ENCODE results near the gene TEAD4. TPM values are rescaled to one million over a fixed set of nuclear protein-coding genes. Genes with fewer than 3 reads are reported as not detected.

TEAD4 gene
- 10 to 100 TPM; 14.1 to 35.3 TPM for total RNA-seq
- long read RNA-seq, donor 1, partial matches to known transcripts = 6 of 11 reads
- long read RNA-seq, donor 1, other reads (novel, unspliced or antisense) = 2 of 11 reads
- long read RNA-seq, donor 2, transcript TEAD4-202 (13 exons, 1,690 nt) = major isoform, 6 of 81 reads
- long read RNA-seq, donor 2, partial matches to known transcripts = 53 of 81 reads
- long read RNA-seq, donor 2, other reads (novel, unspliced or antisense) = 20 of 81 reads

DNA sequence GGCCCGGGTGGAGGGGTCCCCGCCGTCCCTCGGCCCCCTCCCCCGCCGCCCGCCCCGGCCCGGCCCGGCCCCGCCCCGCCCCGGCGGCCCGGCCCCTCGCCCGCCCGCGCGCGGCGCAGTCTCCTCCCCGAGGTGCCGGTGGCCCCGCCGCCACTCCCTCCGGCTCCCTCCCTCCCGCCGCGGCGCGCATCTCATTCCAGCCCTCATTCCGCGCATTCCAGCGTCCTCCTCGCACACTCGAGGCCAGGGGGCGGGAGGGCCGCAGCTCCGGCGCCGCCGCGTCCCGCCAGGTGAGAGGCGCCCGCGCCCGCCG, at the start of gene TEAD4:
TEAD4 (plus strand) TSS at position 206 of the 313 bp plus-strand sequence.
- peak; percentile 91 for DNase-seq (ENCODE audit: low spot score)
- intact Hi-C loops (cut with DNase I) = no loop called here

DNA sequence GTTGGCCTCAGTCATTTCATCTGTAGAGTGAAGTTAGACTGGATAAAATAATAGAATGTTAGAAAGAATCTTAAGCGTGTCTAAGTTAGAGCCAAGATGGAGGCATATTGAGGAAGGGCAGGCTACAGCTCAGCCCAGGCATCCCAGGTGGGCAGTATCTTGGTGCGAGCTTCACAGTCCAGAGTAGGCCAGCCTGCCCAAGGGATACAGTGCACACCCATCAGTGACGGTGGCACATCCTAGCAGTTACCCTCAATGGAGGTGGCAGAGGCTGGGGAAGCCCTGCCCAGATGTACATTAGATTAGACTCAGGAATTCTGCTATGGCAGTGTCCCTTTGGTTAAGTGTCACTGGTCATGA, 47.0 kb upstream of the TEAD4 start:
- intact Hi-C loops (cut with DNase I) = no loop called here
- no peak for DNase-seq (ENCODE audit: low spot score)

DNA sequence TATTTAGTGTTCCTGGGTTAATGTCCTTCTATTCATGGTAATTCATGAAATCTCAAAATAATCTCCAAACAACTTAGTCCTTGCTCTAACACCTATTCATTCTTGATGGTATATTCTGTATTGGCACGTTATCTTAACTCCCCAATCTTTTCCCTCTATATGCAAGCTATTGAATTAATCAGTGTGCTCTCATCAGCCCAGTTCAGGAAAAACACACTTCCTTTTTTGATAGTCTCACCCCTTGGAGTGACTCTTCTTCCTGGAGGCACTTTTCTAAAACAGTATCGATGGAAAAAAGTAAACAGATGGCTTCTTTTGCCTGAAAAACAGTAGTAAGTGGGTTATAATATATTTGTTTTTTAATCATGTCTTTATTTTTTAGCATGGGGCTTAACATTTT, 39.9 kb upstream of the TEAD4 start:
- no peak for DNase-seq (ENCODE audit: low spot score)
- intact Hi-C loops (cut with DNase I) = no loop called here

DNA sequence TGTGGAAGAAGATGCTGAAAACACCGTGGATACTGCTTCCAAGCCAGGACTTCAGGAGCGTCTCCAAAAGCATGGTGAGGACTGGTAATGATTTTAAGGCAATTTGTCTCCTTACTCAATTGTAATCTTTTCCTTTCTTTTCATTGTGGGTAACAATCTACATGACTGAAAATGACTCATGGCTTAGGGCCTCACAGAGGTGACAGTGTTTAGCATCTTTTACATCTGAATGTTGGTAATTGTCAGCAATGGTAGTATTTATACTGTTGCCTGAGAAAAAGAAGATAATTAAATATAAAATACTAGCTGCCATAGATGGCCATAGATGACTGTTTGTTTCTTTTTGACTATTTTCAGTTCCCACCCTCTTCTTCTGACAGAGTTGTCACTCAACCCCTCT, 36.9 kb upstream of the TEAD4 start:
- DNase-seq (ENCODE audit: low spot score) = no peak
- intact Hi-C loops (cut with DNase I) = no loop called here

DNA sequence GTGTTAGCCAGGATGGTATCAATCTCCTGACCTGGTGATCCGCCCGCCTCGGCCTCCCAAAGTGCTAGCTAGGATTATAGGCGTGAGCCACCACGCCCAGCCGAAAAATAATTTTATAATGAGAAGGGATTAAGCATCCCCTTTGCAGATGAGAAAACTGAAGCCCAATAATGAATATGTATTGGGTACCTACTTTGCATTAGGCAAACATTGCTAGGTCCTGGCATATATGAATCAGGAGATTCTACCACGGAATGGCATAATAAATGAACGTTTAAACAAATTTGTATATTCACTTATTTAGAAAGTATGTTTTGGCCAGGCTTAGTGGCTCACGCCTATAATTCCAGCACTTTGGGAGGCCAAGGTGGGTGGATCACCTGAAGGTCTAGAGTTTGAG, 36.1 kb upstream of the TEAD4 start:
- intact Hi-C loops (cut with DNase I) = no loop called here
- no peak for DNase-seq (ENCODE audit: low spot score)

DNA sequence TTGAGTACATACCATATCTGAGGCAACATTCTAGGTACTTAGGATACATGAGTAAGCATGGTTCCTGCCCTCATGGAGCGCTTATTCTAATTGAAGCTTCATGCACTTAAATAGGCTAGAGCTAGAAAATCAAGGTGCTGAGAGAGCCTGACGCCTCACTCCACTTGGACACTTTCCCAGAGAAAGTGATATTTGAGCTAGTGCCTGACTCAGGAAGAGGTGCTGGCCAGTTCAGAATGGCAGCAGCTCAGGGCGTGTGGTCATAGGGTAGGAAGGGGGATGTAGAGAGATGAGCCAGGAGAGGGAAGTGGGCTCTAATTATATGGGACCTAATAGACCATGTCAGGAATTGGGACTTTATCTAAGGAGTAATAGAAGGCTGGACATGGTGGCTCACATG, 35.2 kb upstream of the TEAD4 start:
- DNase-seq (ENCODE audit: low spot score) = no peak
- intact Hi-C loops (cut with DNase I) = no loop called here

DNA sequence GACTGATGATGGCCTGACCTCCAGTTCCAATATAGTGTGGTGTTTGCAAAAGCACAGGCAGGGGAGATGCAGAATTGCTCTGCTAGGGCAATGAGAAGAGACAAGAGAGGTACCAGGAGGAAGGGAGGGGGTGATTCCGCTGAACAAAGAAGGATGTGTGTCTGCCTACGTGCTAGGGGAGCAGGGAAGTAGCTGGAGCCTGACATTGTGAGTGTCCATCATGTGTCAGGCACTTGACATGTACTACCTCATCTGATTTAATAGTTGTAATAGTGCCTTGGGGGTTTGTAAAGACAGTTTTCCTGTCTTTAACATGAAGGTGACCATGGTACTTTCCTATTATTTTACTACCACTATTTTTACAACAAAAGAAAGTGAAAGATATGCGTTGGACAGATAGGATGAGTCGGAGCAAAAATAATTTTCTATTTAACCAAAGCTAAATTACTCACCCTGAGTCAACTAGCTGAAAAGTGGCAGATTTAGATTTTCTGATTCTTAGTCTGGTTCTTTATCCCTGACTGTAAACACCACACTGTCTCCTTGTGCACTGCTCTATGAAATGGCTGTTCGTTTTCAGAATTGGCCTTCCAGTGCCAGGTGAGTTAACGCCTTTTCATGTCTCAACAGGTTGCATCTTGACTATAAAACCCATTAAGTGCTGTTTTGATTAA, 33.7 kb upstream of the TEAD4 start:
- intact Hi-C loops (cut with DNase I) = no loop called here
- no peak for DNase-seq (ENCODE audit: low spot score)

DNA sequence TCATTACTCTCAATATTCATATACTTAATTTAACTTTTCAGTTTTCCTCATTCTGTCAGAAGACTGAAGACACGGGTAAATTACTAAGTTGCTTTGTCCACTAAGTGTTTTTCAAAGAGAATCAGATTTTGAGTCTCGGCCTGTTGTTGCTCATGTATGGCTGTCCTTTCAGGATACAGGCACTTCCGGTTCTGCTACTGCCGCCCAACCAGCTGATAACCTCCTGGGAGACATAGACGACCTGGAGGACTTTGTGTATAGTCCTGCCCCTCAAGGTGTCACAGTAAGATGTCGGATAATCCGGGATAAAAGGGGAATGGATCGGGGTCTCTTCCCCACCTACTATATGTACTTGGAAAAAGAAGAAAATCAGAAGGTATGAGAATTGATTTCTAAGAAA, 28.3 kb upstream of the TEAD4 start:
- intact Hi-C loops (cut with DNase I) = no loop called here
- no peak for DNase-seq (ENCODE audit: low spot score)

DNA sequence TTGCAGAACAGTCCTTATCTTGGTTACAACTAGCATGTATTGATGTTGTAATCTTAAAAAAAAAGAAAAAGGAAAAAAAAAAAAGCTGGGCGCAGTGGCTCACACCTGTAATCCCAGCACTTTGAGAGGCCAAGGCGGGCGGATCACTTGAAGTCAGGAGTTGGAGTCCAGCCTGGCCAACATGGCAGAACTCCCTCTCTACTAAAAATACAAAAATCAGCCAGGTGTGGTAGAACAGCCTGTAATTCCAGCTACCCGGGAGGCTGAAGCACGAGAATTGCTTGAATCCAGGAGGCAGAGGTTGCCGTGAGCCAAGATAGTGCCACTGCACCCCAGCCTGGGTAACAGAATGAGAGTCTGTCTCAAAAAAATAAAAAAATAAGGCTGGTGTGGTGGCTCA, 25.6 kb upstream of the TEAD4 start:
- intact Hi-C loops (cut with DNase I) = no loop called here
- DNase-seq (ENCODE audit: low spot score) = no peak

DNA sequence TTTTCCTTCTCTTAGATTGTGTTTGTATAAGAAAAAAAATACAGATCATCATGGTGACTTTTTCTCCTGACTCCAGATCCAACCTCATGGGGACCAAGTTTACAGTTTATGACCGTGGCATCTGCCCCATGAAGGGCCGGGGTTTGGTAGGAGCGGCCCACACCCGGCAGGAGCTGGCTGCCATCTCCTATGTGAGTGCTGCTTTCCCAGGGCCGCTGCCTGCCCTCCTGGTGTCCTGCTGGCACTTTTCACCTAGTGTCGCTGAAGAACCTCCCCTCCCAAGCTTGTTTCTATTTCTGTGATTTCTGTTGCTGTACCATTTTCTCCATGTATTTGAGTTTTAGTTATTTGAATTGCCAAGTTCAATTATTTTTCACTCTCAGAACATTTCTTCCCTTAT, 24.8 kb upstream of the TEAD4 start:
- no peak for DNase-seq (ENCODE audit: low spot score)
- intact Hi-C loops (cut with DNase I) = no loop called here

DNA sequence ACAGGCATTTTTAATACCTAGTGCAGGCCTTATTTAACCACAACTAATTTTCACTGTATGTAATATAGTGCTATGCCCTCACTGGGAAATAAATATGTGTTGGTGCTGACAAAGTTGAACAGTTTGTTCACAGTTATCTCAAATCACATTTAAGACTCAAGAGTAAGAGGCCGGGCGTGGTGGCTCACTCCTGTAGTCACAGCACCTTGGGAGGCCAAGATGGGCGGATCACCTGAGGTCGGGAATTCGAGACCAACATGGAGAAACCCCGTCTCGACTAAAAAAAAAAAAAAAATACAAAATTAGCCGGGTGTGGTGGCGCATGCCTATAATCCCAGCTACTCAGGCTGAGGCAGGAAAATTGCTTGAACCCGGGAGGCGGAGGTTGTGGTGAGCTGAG, 22.9 kb upstream of the TEAD4 start:
- intact Hi-C loops (cut with DNase I) = no loop called here
- DNase-seq (ENCODE audit: low spot score) = peak; percentile 41

DNA sequence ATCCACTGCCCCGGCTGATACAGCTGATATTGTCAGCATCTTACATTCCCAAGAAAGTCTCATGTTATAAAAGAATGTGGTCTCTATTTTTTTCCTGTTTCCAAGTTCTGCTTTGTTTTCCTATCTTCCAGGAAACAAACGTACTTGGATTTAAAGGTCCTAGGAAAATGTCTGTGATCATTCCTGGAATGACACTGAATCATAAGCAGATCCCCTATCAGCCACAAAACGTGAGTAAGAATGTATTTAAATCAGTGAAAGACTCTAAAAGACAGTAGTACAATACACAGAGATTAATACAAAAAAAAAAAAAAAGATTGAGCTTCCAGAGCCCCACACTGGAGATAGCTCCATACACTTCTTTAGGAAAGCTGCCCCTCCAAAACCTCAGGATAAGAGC, 21.7 kb upstream of the TEAD4 start:
- no peak for DNase-seq (ENCODE audit: low spot score)

DNA sequence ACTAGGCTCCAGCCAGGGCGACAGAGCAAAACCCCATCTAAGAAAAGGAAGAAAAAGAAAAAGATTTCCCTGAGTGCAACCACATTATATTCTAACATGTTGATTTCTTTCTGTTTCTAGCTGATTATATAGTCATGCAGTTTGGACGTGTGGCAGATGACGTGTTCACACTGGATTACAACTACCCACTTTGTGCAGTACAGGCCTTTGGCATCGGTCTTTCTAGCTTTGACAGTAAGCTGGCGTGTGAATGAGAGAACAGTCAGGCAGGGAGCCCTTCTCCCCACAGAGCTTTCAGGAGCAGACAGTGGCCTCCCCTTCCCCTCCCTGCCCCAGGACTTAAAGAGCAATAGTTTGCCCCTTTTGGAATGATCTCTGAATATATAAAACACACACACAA, 20.0 kb upstream of the TEAD4 start:
- DNase-seq (ENCODE audit: low spot score) = peak; percentile 10
- intact Hi-C loops (cut with DNase I) = no loop called here

More for the DNA sequence above, 21.7 kb upstream of the TEAD4 start:
- intact Hi-C loops (cut with DNase I) = no loop called here

DNA sequence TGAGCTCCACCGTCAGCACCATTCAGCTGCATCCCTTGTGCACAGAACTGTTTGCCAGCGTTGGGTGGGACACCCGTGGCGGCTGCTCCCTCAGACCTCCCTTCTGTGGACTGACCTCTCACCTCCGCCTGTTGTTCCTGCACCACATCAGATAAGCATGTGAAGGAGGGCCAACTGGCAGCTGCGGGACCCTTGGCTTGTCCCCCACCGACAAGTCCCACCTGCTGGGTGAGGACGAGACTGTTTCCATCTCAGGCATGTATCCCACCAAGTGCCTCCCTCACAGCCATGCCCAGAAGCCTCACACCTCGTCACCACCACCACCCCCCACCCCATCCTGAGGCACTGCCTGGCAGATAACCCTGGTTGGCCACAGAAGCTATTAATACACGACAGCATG, 18.6 kb upstream of the TEAD4 start:
- intact Hi-C loops (cut with DNase I) = no loop called here
- DNase-seq (ENCODE audit: low spot score) = peak; percentile 56

DNA sequence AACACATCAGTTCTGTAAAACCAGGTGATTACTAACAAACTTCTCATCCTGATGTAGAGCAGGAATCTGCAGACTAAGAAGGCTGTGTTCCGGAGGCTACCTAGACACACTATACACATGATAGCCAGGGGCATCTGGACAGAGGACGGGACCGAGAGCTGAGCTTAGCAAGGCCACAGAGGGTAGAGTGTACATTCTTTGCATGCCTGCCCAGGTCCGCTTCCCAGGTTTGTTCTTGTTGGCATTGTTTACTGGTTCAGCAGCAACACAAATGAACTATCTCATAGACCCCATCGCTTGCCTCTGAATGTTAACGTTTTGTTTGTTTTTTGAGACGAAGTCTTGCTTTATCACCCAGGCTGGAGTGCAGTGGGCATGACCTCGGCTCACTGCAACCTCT, 17.7 kb upstream of the TEAD4 start:
- DNase-seq (ENCODE audit: low spot score) = peak; percentile 44

DNA sequence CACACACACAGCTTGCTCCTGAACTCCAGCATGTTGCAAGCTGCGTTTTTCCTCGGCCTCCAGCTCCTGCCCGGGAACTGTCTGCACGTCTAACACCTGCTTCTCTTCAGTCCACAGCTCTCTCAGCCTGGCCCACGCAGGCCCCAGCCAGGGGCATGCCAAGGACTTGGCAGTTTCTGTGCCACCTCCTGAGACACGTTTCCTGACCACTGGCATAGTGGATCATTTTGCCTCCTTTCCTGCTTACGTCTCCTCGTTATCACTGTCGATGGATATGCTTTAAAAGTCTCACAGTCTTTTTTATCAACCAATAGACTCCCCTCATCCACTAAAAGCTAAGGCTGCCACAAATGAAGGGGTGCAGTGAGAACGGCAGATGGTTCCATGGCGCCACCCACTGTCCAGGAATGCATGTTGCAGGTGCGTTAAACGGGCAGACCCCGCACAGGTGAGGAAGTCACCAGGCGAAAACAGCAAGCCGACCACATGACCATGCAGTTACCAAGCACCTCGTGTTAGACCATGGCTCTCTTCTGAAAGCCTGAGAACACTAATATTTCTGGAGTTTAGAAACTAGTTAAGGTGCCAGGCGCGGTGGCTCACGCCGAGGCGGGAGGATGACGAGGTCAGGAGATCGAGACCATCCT, 14.7 kb upstream of the TEAD4 start:
- intact Hi-C loops (cut with DNase I) = no loop called here
- peak; percentile 72 for DNase-seq (ENCODE audit: low spot score)

More for the DNA sequence above, 17.7 kb upstream of the TEAD4 start:
- intact Hi-C loops (cut with DNase I) = no loop called here

DNA sequence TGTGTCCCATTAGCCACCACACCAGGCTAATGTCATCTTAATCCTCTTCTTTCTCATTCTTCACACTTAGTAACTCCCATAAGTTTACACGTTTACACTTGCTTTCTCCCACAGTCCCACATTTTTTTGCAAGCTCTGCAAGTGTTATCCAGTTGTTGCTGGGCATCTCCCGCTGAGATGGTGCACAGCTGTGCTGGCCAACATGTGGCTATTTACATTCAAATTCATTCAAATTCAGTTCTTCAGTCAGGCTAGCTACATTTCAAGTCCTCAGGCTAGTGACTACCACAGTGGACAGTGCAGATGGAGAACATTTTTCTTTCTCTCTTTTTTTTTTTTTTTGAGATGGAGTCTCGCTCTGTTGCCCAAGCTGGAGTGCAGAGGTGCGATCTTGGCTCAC, 9.8 kb upstream of the TEAD4 start:
- intact Hi-C loops (cut with DNase I) = no loop called here
- DNase-seq (ENCODE audit: low spot score) = no peak

DNA sequence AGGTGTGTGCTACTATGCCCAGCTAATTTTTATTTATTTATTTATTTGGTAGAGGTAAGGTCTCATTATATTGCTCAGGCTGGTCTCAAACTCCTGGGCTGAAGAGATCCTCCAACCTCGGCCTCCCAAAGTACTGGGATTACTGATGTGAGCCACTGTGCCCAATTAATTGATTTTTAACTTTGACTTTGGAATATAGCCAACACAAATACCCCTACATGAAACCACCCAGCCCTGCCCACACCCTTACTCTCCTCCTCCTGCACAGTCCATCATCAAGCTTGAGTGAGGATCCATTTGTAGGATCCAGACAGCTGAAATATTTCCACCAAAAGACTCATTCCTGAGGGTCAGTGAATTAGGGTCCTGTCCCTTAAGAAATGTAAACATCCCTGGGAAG, 3.3 kb upstream of the TEAD4 start:
- DNase-seq (ENCODE audit: low spot score) = no peak
- intact Hi-C loops (cut with DNase I) = no loop called here

DNA sequence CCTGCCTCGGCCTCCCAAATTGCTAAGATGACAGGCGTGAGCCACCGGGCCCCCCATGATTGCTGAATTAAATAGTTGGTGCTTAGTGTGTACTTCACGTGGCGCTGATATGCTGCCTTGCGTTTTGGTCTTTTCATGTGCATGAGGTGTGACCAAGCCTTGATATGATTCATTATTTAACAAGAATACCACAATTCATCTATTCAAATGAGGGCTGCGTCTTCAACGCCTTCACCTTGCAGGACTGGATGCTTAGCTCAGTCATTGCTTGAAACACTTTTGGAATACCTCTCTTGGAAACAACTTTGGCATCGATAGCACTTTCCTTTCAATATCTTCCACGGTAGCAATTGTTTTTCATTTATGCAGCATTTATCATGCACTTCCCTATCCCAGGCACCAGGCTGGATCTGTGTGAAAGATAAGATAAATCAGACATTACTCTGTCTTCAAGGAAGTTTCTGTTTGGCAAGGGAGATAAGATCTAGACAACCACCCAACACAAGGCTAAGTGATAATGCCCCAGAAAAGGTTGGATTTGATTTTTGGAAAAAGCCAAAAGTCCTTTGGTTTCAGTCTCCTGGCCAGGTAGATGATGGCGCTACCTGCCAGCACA, 1.3 kb upstream of the TEAD4 start:
- no peak for DNase-seq (ENCODE audit: low spot score)
- intact Hi-C loops (cut with DNase I) = no loop called here

DNA sequence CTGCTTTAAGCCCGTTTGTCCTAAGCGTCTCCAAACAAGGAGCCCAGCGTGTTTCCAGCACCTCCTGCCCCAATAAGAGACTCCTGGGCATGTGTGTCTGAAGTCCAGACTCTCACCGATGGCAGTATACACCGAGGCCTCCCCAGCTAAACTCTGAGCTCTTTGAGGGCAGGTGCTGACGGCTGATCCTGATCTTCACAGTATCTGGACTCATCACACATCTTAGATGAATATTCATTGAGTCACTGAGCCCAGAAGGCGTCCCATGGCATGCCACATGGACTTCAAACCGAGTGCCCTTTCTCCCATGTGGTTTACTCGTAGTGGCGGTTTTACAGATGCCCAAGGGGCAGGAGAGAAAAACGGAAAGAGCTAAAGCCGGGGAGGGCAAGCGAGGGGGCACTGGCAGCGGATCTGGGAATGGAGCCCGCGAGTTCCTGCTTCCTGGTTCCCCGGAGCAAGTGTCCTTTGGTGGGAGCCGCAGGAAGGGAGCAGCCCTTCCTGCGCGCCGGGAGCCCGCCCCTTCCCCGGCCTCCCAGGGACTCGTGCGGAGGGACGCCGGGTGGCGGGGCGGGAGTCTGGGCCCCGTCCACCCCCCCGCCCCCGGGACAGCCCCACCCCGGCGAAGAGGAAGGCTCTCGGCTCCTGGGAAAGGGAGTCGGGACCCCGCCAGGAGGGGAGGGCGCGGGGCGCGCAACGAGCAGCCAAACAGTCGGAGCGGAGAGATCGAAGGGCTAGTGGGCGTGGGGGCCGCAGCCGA, 585 bp upstream of the TEAD4 start:
- intact Hi-C loops (cut with DNase I) = no loop called here
- DNase-seq (ENCODE audit: low spot score) = peak; percentile 84

Measured in posterior vena cava (tissue), 2 donors.